K562 (cell line): ENCODE results near the gene CYP2W1. TPM values are rescaled to one million over a fixed set of nuclear protein-coding genes. Genes with fewer than 3 reads are reported as not detected.
A peak's percentile ranks its signal among the peaks of the same experiment; 100 is the strongest.

Experiments
- ATAC-seq: fragments of 200-7000 bp; cut with Tn5 transposase; 3 replicates; pipeline ENCODE4 v1.9.1; 2020; ENCODE audit warnings: moderate library complexity
- BruUV-seq: library from RNA; stranded (reverse); fragments of 400-500 nt; replicated peaks from 2 replicates; lab custom pipeline; 2021; lab: Mats Ljungman, UMichigan
- CTCF ChIA-PET: fragments of 300-600 bp; formaldehyde crosslinking; extraction: SDS; loops from one replicate; lab custom pipeline; 2021; ENCODE audit warnings: low intra/inter-chr PET ratio; lab: Yijun Ruan, JAX
- POLR2A ChIA-PET: fragments of 300-600, 350-650 bp; sonication (Branson Sonifier 250); formaldehyde crosslinking; extraction: SDS; loops from one replicate; lab custom pipeline; 2021; ENCODE audit warnings: antibody characterized with exemption, inconsistent platforms; lab: Yijun Ruan, JAX
- DNase-seq, 4 experiments: peaks; one replicate each; pipeline versions ENCODE4 v3.0.0 to v3.0.0-alpha.2; 2011 to 2018; ENCODE audit warnings: low spot score in 3 of 4, mixed read lengths in 3 of 4; ENCODE audit errors: extremely low read depth in 1 of 4
- FAIRE-seq: peaks from 2 replicates; lab custom pipeline; 2011; peaks lifted over from hg19 to GRCh38; lab: Jason Lieb, UNC
- H2AFZ ChIP-seq: 2 replicates; pipeline ENCODE4 v1.6.0; 2011; ENCODE audit warnings: low read depth, low read length, control low read depth, inconsistent platforms
- H3K27ac ChIP-seq: fragments of 200-600 bp; 3 replicates; pipeline ENCODE4 v1.8.0; 2011; ENCODE audit warnings: low read depth, mild to moderate bottlenecking, control low read depth, inconsistent platforms, low read length, moderate library complexity, mixed read lengths; ENCODE audit errors: extremely low read depth
- H3K27me3 ChIP-seq, 2 experiments: fragments of 300-600 bp in 1 of 2; 2 replicates in 1 of 2; 3 replicates in 1 of 2; pipeline versions ENCODE4 v1.6.0 to v1.8.0; 2011; ENCODE audit warnings: inconsistent platforms in 2 of 2, low read length in 2 of 2, mild to moderate bottlenecking in 1 of 2, mixed read lengths in 1 of 2, moderate library complexity in 1 of 2; ENCODE audit not compliant: control insufficient read depth in 2 of 2, insufficient read depth in 2 of 2
- H3K36me3 ChIP-seq: fragments of 300-600 bp; 3 replicates; pipeline ENCODE4 v1.8.0; 2011; ENCODE audit warnings: mild to moderate bottlenecking, low read length, inconsistent platforms; ENCODE audit not compliant: control insufficient read depth, insufficient read depth
- H3K4me1 ChIP-seq, 2 experiments: fragments of 200-600 bp in 1 of 2; replicated peaks in 1 of 2; 2 replicates in 1 of 2; 3 replicates in 1 of 2; pipeline versions ENCODE4 v1.5.1 to v1.8.0; 2011; ENCODE audit warnings: inconsistent platforms in 2 of 2, low read length in 2 of 2, mild to moderate bottlenecking in 1 of 2, mixed read lengths in 1 of 2, moderate library complexity in 1 of 2; ENCODE audit not compliant: control insufficient read depth in 2 of 2, insufficient read depth in 2 of 2
- H3K4me2 ChIP-seq: 2 replicates; pipeline ENCODE4 v1.6.1; 2011; ENCODE audit warnings: low read length, control low read depth, inconsistent platforms, mixed read lengths; ENCODE audit not compliant: insufficient read depth
- H3K4me3 ChIP-seq: fragments of 200-600 bp; sonication (generic), shearing (Covaris generic); 2 replicates; pipeline ENCODE4 v1.5.1; 2016; ENCODE audit warnings: control low read depth, inconsistent platforms
- H3K79me2 ChIP-seq: fragments of 200-600 bp; 3 replicates; pipeline ENCODE4 v1.8.0; 2011; ENCODE audit warnings: low read length, inconsistent platforms; ENCODE audit not compliant: control insufficient read depth, insufficient read depth
- H3K9ac ChIP-seq, 2 experiments: 2 replicates each; pipeline versions ENCODE4 v1.6.0 to v1.6.1; 2011; ENCODE audit warnings: low read depth in 2 of 2, low read length in 2 of 2, control low read depth in 1 of 2, inconsistent platforms in 1 of 2, mild to moderate bottlenecking in 1 of 2, mixed read lengths in 1 of 2; ENCODE audit not compliant: insufficient read depth in 1 of 2
- H3K9me1 ChIP-seq: one replicate; pipeline ENCODE4 v1.6.0; 2011; ENCODE audit warnings: inconsistent platforms, mild to moderate bottlenecking, low read length, moderate library complexity; ENCODE audit not compliant: control insufficient read depth, insufficient read depth
- H3K9me3 ChIP-seq: replicated peaks from 2 replicates; pipeline ENCODE4 v1.5.1; 2011; ENCODE audit warnings: low read depth, low read length, inconsistent platforms; ENCODE audit not compliant: control insufficient read depth, insufficient read depth
- H4K20me1 ChIP-seq: replicated peaks from 2 replicates; pipeline ENCODE4 v1.6.1; 2011; ENCODE audit warnings: low read length, inconsistent platforms, mixed read lengths; ENCODE audit not compliant: control insufficient read depth, insufficient read depth
- MTA1 ChIP-seq: fragments of 450-650 bp; IDR thresholded peaks from 2 replicates; pipeline ENCODE4 v1.6.1; 2017; ENCODE audit warnings: borderline replicate concordance
- YY1 ChIP-seq, 3 experiments: IDR thresholded peaks; 2 replicates each; pipeline ENCODE4 v1.6.1; 2011; ENCODE audit warnings: low read length in 2 of 3, mild to moderate bottlenecking in 2 of 3, moderate library complexity in 2 of 3, borderline replicate concordance in 1 of 3, control low read depth in 1 of 3, low read depth in 1 of 3; ENCODE audit not compliant: insufficient read depth in 3 of 3, insufficient replicate concordance in 2 of 3, control insufficient read depth in 1 of 3, insufficient read length in 1 of 3; ENCODE audit errors: extremely low read depth in 1 of 3
- WGBS: fragments of 100-300 bp; shearing (Covaris generic); methylation state at CpG from one replicate; pipeline ENCODE4 v1.1.6; 2016; ENCODE audit warnings: low coverage, mixed read lengths; ENCODE audit not compliant: insufficient coverage; ENCODE audit errors: missing lambda C conversion rate; 5-methylcytosine and 5-hydroxymethylcytosine counted together
- in situ Hi-C: fragments of 300-500 bp; cut with MboI; formaldehyde crosslinking; loops from 4 replicates; pipeline ENCODE4 v1.15.0; 2018; ENCODE audit warnings: inconsistent platforms, mixed read lengths
- intact Hi-C: fragments of 100-400 bp; cut with micrococcal nuclease; formaldehyde crosslinking; loops from 2 replicates; pipeline ENCODE4 v1.14.2; 2022
- polyA plus RNA-seq, 8 experiments: library from polyadenylated mRNA; depleted of rRNA in 4 of 8; stranded (reverse) in 5 of 8; unstranded in 3 of 8; fragments of >200 nt; fragmentation: Nextera tagmentation in 2 of 8; fragmentation: Illumina TruSeq in 1 of 8; extraction: Ambion mirVana in 2 of 8; extraction: Trizol in 1 of 8; gene quantifications; 2 replicates each; pipeline versions ENCODE4 v1.2.1 to v1.2.3, GENCODE V29; 2011 to 2014; ENCODE audit warnings: inconsistent platforms in 1 of 8, missing spikeins in 1 of 8
- total RNA-seq, 7 experiments: library from RNA; depleted of rRNA in 6 of 7; stranded (reverse); fragments of >200 nt in 6 of 7; fragmentation: Illumina TruSeq in 2 of 7; extraction: Trizol in 2 of 7; gene quantifications; 2 replicates each; pipeline versions ENCODE4 v1.2.1 to v1.2.3, GENCODE V29; 2011 to 2021; ENCODE audit warnings: low replicate concordance in 1 of 7

The CYP2W1 gene
- total and polyA plus RNA-seq, 9 of the 15 experiments (the other 6 are each of a cell fraction or from before 2014, with no cell fraction given): not detected

GRCh38 chr7:978416-979091, 4.4 kb upstream of the CYP2W1 start:
- CTCF ChIA-PET: no interaction called here
- Histone ChIP-seq H3K9me1 (no peaks in the 10 kb centered on the region), H2AFZ (no peak overlapping the region)
- in situ Hi-C loops: loop anchor here (25.0 kb wide), 1 partner anchor 184 kb away; the partner anchor contains the start of gene ZFAND2A
- TF ChIP-seq YY1 (IDR thresholded peaks at IDR 0.05; ENCODE audit: borderline replicate concordance in 1 of 3, control insufficient read depth in 1 of 3, extremely low read depth in 1 of 3, insufficient read depth in 3 of 3, insufficient read length in 1 of 3, insufficient replicate concordance in 2 of 3, low read depth in 1 of 3, low read length in 2 of 3): peak in 1 of 3 experiments; percentile 53
- TF ChIP-seq MTA1: no peak
- TF ChIP-seq, all 486 proteins: peak for 1
- peaks cover 3% of the 10 kb centered on the region; the same call in 1 of the 2 replicates for H4K20me1 ChIP-seq
- POLR2A ChIA-PET: interaction anchor here (0.8 to 1.4 kb wide), 8 partner anchors 8 to 147 kb away, joined by 3 to 5 read pairs (median 4); partner anchors contain the start of gene SUN1
- 13% methylated on average over 23 of the region's 24 CpGs for WGBS
- intact Hi-C loops: no loop called here
- H3K4me1 ChIP-seq: peaks cover 2 to 41% of the 10 kb centered on the region in 2 experiments; a peak in 3 of 5 replicates
- no peak overlapping the region for H3K27ac ChIP-seq
- H3K9me3 ChIP-seq: no peaks in the 10 kb centered on the region; the same call in 1 of the 2 replicates
- H3K4me2 ChIP-seq: no peak overlapping the region
- H3K79me2 ChIP-seq: peaks cover 18% of the 10 kb centered on the region
- FAIRE-seq (no peak), DNase-seq (no peak), ATAC-seq (no peak)
- no peak overlapping the region for H3K9ac ChIP-seq
- BruUV-seq: no TSS peak
- peaks cover 3% of the 10 kb centered on the region; the same call in 1 of the 3 replicates for H3K36me3 ChIP-seq
- H3K4me3 ChIP-seq: no peak overlapping the region
- peaks cover 8 to 28% of the 10 kb centered on the region in 2 experiments; a peak in 3 of 5 replicates for H3K27me3 ChIP-seq
